VCaP (cell line): ENCODE data around the gene ITGAX.

Source experiments
- H3K27ac ChIP-seq: fragments of 450-650 bp; 2 replicates; pipeline ENCODE4 v1.5.1; 2017
- CTCF ChIP-seq: fragments of 450-650 bp; conservative IDR thresholded peaks from 2 replicates; pipeline ENCODE4 v1.5.1; 2017; ENCODE audit warnings: mild to moderate bottlenecking, moderate library complexity

Gene ITGAX

GRCh38 chr16:31393056-31393455 lies 38.1 kb downstream of the ITGAX start, which contains the start of gene ITGAD:
Gene ITGAD, plus strand, starts transcription at chr16:31393335. Its CDS starts 26 bp downstream, at chr16:31393361.
- no peak for TF ChIP-seq CTCF
- no peak within 1 kb of the TSS for H3K27ac ChIP-seq

GRCh38 chr16:31395647-31396046 lies 40.7 kb downstream of the ITGAX start:
- H3K27ac ChIP-seq, result no peak overlapping the region
- TF ChIP-seq CTCF, result no peak

GRCh38 chr16:31397096-31397660 lies 42.2 kb downstream of the ITGAX start:
- TF ChIP-seq CTCF, result no peak
- no peak overlapping the region for H3K27ac ChIP-seq

GRCh38 chr16:31397701-31398100 lies 42.7 kb downstream of the ITGAX start:
- no peak for TF ChIP-seq CTCF
- no peak overlapping the region for H3K27ac ChIP-seq

- H3K27ac ChIP-seq, result no peak overlapping the region
- TF ChIP-seq CTCF, result no peak
Observed at GRCh38 chr16:31400191-31400590, 45.2 kb downstream of the ITGAX start.

GRCh38 chr16:31401436-31401835 lies 46.5 kb downstream of the ITGAX start:
- no peak for TF ChIP-seq CTCF
- H3K27ac ChIP-seq, result no peak overlapping the region

GRCh38 chr16:31402687-31403086 lies 47.7 kb downstream of the ITGAX start:
- H3K27ac ChIP-seq, result no peak overlapping the region
- TF ChIP-seq CTCF, result no peak
